GM19240 (cell line): ENCODE data around the gene CDH23.
"Not testable (repeated sequence)": the region's sequence is repeated elsewhere in the genome, so short reads cannot be mapped to it uniquely, and the experiment has no call there.

Experiments used
- DNase-seq: peaks from one replicate; pipeline ENCODE4 v3.0.0; 2011; ENCODE audit warnings: low spot score; ENCODE audit not compliant: insufficient read length

Gene CDH23

GRCh38 chr10:71396711-71397295 is at the start of gene CDH23:
Gene CDH23 (plus strand): TSS chr10:71396920. CDS start chr10:71439832, 42,912 bp downstream.
- DNase-seq: no peak

DNA sequence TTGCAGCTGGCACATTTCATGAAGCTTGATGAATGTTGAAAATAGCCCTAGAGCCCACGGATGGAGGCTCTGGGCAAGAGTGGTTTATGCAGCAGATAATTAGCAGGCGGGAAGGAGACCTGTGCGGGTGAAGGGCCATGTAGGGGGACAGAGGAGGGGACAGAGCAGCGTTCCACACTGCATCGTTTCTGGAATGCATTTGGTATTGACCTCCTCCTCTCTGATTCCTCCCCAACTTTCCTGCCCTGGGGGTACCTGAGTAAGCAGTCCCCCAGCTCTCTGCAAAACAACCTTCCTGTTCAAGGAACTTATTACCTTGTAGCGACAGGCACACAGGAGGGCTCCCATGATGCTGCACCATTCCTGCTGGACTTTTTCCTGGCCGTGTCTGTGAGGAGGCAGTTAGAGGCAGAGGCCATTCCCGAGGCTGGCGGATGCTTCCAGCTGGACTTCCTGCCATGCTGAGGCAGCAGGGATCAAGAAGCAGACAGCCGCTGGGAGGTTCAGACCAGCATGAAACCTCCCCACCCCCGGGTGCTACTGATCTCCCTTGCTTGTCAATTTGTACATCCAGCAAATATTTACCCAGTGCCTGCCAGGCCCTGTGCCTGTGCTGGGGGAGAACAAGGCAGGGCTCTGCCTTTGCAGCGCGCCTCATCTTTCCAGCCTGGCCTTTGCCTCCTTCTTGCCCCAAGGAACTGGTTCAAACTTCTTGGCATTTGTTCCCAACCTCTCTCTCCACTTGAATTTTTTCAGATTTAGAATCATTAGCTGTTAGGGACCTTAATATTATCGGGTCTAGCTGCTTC is 48.9 kb upstream of the CDH23 start:
- DNase-seq: no peak

- DNase-seq: no peak
Observed at GRCh38 chr10:71348850-71349249, 47.9 kb upstream of the CDH23 start.

DNA sequence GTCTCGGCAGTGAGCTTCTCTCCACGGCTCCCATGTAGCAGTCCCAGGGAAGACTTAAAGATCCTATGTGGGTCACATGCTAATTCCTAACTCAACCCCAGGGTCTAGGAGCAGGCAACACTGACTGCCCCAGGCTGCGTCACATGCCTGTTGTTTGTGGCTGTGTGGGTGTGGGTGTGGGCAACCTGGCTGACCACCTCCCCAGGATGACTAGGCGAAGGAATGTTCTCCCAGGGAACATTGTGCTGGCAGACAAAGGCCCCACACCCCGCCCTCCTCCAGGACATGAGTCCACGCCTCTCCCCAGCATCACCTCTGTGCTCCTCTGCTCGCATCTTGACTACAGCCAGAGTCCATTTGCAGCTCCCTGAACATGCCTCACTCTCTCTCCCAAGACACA is 47.3 kb upstream of the CDH23 start:
- no peak for DNase-seq

DNA sequence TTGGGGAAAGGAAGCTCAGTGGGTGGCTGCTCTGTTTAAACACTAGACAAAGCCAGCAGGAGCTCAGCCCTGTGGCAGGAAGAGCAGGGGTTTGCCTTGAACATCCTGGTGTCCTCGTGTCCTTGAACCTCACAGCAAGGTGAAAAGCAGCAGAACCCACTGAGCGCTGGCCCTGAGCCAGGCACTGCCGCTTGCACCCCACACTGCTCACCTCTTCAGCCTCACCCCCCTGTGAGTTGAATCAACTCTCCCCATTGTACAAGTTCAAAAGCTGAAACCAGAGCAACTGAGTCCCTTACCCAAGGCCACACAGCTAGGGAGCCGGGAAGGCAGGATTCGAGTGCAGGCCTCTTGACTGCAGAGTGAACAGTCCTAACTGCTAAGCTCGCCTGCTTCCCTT is 45.6 kb upstream of the CDH23 start:
- no peak for DNase-seq

DNA sequence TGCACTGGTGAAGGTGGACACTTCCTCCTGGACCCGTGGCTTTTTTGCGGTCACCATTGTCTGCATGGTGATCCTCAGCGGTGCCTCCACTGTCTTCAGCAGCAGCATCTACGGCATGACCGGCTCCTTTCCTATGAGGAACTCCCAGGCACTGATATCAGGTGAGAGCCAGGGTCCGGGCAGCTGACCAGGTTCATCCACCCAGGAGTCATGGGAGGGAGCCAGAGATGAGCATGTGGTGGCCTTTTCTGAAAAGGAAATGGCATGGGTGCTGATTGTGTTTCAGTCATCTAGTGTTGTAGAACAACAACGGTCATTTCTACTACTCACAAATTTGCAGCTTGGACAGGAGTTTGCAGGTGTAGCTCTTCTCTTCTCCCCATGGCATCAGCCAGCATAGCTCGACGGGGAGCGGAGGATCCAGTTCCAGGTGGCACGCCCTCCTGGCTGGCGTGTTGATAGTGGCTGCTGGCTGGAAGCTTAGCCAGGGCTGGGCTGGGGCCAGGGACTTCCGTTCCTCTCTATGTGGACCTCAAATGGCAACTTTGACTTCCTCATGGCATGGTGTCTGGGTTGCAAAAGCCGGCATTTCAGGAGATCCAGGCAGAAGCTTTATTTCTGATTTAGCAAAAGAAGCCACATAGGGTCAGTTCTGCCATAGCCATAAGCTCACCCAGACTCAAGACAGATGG is 44.9 kb upstream of the CDH23 start:
- DNase-seq: no peak

- no peak for DNase-seq
Observed at GRCh38 chr10:71353639-71354038, 43.1 kb upstream of the CDH23 start.

DNA sequence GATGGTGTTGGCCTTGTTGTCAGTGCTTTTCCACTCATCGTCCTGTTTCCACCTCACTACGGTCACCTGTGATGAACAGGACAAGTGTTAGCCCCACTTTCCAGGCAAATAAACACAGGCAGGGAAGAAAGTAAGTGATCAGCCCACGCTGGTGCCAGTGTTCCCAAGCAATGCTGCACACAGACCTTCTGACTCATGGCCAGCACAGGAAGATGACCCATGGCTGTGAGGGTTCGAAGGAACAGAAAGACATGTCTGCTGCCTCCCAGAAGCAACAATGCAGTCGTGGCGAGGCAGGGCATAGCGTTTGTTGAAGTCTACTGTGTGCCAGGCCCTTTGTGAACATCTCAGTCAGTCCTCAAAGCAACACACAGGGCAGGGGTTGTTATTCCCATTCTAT is 41.9 kb upstream of the CDH23 start:
- DNase-seq: no peak

- no peak for DNase-seq
Observed at GRCh38 chr10:71355886-71356285, 40.8 kb upstream of the CDH23 start.

DNA sequence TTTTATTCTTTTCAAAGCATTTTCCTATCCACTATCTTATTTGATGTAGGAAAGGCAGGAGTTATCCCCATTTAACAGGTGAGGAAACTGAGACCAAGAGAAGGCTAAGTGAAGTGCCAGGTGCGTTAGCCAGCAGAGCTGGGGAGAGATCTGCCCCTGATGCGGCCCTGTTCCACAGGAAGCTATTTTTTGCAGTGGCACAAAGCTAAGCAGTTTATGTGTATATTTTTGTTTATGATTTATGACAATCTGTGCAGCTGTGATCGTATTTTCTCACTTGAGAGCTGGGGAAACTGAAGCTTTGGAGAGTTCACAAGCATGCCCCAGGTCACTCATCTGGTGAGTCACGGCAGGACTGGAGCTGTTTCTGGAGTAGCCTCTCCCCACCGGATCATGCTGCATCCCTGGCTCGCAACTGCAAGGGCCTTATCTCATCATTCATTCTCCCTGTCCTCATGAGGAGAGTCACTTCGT is 38.9 kb upstream of the CDH23 start:
- DNase-seq: no peak

GRCh38 chr10:71358277-71358676 is 38.4 kb upstream of the CDH23 start:
- no peak for DNase-seq

- DNase-seq: not testable (repeated sequence)
Observed at GRCh38 chr10:71358906-71359305, 37.8 kb upstream of the CDH23 start.

- peak; percentile 61 for DNase-seq
Observed at GRCh38 chr10:71359364-71360046, 37.2 kb upstream of the CDH23 start.

GRCh38 chr10:71360735-71361134 is 36.0 kb upstream of the CDH23 start:
- DNase-seq: no peak

DNA sequence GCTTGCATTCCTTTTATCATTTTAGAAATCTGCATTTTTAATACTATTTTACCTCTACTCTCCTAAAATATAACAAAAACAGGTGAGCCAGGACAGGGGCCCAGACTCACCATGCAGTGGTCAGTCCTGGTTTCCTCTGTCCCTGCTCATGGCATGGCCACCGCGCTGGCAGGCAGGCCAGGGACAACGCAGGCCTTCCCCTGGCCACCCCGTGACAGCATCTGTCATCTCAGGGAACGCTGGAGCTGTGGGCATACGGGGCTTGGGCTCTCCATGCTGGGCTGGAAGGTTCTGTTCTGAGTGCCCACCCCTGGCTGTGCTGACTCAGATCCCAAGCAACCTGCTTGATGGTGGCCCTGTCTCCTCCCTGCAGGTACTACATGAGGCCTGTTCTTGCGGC is 35.1 kb upstream of the CDH23 start:
- DNase-seq: no peak

DNA sequence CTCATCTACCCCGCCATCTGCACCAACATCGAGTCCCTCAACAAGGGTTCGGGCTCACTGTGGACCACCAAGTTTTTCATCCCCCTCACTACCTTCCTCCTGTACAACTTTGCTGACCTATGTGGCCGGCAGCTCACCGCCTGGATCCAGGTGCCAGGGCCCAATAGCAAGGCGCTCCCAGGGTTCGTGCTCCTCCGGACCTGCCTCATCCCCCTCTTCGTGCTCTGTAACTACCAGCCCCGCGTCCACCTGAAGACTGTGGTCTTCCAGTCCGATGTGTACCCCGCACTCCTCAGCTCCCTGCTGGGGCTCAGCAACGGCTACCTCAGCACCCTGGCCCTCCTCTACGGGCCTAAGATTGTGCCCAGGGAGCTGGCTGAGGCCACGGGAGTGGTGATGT is 34.6 kb upstream of the CDH23 start:
- no peak for DNase-seq

DNA sequence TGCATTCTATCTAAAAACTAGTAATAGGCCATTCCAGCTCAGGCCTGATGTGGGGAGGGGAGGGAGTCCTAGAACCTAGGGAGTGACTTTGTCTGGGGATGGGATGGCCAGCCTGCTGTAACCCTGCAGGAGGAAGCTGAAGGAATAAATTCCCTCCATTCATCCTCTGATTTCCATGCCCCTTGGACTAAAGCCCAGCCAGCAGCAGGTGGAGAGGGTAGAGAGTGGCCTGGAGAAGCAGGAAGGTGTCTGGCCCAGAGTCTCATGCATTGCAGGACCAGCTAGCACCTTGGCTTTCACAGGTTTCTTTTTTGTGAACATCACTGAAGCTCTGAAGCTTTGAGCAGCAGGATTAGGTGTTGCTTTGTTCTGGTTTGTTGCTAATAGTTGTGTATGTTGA is 32.8 kb upstream of the CDH23 start:
- DNase-seq: no peak

GRCh38 chr10:71365366-71365765 is 31.4 kb upstream of the CDH23 start:
- no peak for DNase-seq

- DNase-seq: no peak
Observed at GRCh38 chr10:71366690-71367089, 30.0 kb upstream of the CDH23 start.

DNA sequence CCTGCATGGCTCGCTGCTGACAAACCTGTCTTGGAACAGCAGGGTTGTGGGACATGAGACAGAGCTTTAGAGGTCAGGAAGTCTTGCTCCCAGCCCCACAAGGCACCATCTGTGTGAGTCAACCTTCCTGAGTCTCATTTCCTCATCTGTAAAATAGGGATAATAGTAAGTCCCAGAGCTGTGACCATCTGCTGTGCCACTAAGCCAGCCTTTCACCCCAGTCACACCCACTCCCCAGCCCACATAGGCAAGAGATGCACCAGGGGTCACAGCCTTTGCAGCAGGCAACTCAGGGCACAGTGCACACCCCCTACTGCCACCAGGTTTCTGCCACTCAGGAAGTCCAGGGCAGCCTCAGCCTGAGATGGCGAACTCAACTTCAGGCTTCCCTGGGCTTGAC is 29.4 kb upstream of the CDH23 start:
- DNase-seq: no peak

DNA sequence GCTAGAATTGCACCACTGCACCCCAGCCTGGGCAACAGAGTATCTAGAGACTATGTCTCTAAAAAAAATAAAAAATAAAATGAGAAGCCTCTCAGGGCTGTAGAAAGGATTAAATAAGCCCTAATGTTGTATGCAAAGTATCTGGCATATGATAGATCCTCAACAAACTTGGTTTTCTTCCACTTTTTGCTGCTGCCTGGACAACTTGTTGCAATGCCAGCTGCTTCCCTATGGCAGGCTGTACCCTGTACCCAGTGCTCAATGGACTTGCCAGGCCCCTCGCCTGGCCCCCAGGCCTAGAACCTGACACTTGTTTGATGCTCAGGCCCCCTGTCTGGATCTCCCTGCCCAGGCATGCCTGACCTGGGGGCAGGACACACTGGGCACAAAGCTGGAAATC is 28.5 kb upstream of the CDH23 start:
- no peak for DNase-seq

GRCh38 chr10:71368643-71369042 is 28.1 kb upstream of the CDH23 start:
- DNase-seq: no peak
